Measurements from ENCODE around the gene TIMM21. TPM values are rescaled to one million over a fixed set of nuclear protein-coding genes. Genes with fewer than 3 reads are reported as not detected.
A peak's percentile ranks its signal among the peaks of the same experiment; 100 is the strongest.

Gene TIMM21
- polyA plus RNA-seq, 1 donor (not counting 4 experiments of a cell fraction or from before 2014, with no cell fraction given) = 76.0 TPM

DNA sequence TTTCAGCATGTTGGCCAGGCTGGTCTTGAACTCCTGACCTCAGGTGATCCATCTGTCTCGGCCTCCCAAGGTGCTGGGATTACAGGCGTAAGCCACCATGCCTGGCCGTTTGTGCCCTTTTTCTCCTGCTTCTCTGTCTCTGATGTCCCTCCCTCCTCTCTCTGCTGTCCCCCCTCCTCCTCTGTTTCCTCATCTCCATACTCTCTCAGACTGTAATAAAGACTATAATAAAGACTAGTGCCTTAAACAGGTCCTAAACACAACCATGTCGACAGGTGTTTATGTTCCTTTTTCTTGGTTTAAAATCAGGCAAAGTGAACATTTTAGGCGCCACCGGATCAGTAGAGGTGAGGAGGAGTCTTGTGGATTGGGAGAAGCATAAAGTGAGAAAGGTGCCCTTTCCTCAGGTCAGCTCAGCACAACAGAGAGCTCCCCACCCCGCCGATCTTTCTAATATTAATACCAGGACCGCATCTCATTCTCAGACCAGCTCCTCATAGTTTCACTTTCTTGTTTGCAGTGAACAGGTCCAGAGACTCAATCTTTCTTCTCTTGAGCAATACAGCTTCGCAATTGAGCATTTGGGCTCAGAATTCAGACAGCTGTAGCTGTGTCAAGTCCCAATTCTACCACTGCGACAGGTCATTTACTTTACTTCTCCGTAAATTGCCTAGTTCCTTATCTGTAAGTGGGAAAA, 23.7 kb downstream of the TIMM21 start:
- dilution Hi-C loops (cut with MboI; ENCODE audit: extremely low pct_ligation_motif_present, low sequenced_read_pairs) = no loop called here
- no peaks in the 10 kb centered on the region for H3K79me2 ChIP-seq (ENCODE audit: control insufficient read depth, insufficient read depth, low read length)
- H3K4me1 ChIP-seq (ENCODE audit: control insufficient read depth, extremely low read depth, insufficient read depth, low read length) = no peaks in the 10 kb centered on the region
- H2AFZ ChIP-seq (ENCODE audit: control insufficient read depth, low read length) = peak overlapping the region; percentile 69
- FAIRE-seq (no peak), DNase-seq (ENCODE audit: low read depth, low spot score) (no peak)
- H3K9me1 ChIP-seq (ENCODE audit: control insufficient read depth, extremely low read depth, insufficient read depth, low read length) = no peaks in the 10 kb centered on the region
- H3K27me3 ChIP-seq (ENCODE audit: control insufficient read depth, extremely low read depth, insufficient read depth, low read length) = no peaks in the 10 kb centered on the region
- H3K36me3 ChIP-seq (ENCODE audit: control insufficient read depth in 2 of 2, extremely low read depth in 1 of 2, insufficient read depth in 2 of 2, low read length in 2 of 2) = no peaks in the 10 kb centered on the region
- no peak for TF ChIP-seq EZH2 (IDR thresholded peaks at IDR 0.05; ENCODE audit: low read length)
- TF ChIP-seq, protein P1, sequence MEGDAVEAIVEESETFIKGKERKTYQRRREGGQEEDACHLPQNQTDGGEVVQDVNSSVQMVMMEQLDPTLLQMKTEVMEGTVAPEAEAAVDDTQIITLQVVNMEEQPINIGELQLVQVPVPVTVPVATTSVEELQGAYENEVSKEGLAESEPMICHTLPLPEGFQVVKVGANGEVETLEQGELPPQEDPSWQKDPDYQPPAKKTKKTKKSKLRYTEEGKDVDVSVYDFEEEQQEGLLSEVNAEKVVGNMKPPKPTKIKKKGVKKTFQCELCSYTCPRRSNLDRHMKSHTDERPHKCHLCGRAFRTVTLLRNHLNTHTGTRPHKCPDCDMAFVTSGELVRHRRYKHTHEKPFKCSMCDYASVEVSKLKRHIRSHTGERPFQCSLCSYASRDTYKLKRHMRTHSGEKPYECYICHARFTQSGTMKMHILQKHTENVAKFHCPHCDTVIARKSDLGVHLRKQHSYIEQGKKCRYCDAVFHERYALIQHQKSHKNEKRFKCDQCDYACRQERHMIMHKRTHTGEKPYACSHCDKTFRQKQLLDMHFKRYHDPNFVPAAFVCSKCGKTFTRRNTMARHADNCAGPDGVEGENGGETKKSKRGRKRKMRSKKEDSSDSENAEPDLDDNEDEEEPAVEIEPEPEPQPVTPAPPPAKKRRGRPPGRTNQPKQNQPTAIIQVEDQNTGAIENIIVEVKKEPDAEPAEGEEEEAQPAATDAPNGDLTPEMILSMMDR (optimal IDR thresholded peaks at IDR 0.05 in 1 of 3, IDR thresholded peaks at IDR 0.05 in 1 of 3, conservative IDR thresholded peaks at IDR 0.05 in 1 of 3; ENCODE audit: extremely low read depth in 1 of 3, insufficient read depth in 2 of 3, low read length in 3 of 3) = no peak
- H3K27ac ChIP-seq (ENCODE audit: control insufficient read depth, insufficient read depth, low read length) = no peak overlapping the region
- H3K9me3 ChIP-seq (ENCODE audit: control insufficient read depth, low read depth, low read length) = no peaks in the 10 kb centered on the region
- no peaks in the 10 kb centered on the region for H4K20me1 ChIP-seq (ENCODE audit: control insufficient read depth, extremely low read depth, insufficient read depth, low read length)
- H3K4me3 ChIP-seq (ENCODE audit: control insufficient read depth in 2 of 3, extremely low read depth in 1 of 3, insufficient read depth in 2 of 3, low read depth in 1 of 3, low read length in 3 of 3) = peak overlapping the region in 2 of 3 experiments; percentile 19 to 29
- no peak overlapping the region for H3K9ac ChIP-seq (ENCODE audit: control insufficient read depth, extremely low read depth, insufficient read depth, low read length)
- peak overlapping the region; percentile 64 for H3K4me2 ChIP-seq (ENCODE audit: control insufficient read depth, extremely low read depth, insufficient read depth, low read depth, low read length)

DNA sequence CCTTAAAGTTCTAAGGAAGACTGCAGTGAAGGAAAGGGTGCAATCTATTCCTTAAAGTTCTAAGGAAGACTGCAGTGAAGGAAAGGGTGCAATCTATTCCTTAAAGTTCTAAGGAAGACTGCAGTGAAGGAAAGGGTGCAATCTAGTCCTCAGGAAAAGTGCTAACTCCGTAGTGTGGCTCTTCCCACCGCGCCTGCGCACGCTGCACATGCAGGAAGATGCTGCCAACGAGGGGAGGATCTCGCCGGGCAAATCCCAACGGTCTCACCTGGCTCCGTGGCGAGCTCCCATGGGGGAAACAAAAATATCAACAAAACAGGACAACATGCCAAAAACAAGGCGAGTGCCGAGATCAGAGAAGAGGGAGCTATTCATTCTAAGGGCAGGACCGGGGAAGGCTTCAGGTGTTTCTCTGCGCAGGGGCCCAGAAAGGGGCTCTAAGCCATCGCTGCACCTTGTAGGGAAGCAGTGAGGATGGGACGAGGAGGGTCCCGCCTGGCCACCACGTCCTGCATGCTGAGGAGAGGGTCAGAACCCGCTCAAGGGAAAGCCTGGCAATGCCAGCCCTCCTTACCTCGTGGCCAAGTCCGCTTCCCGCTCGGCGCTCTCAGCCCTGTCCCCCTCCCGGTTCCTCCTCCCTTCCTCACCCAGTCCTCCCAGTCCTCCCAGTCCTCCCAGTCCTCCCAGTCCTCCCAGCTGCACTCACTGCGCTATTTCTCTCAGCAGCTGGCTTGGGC, 24.5 kb downstream of the TIMM21 start:
- Histone ChIP-seq H3K9me3 (ENCODE audit: control insufficient read depth, low read depth, low read length) (no peaks in the 10 kb centered on the region), H3K4me3 (ENCODE audit: control insufficient read depth in 2 of 3, extremely low read depth in 1 of 3, insufficient read depth in 2 of 3, low read depth in 1 of 3, low read length in 3 of 3) (no peak overlapping the region), H3K79me2 (ENCODE audit: control insufficient read depth, insufficient read depth, low read length) (no peaks in the 10 kb centered on the region), H3K9ac (ENCODE audit: control insufficient read depth, extremely low read depth, insufficient read depth, low read length) (no peak overlapping the region), H3K9me1 (ENCODE audit: control insufficient read depth, extremely low read depth, insufficient read depth, low read length) (no peaks in the 10 kb centered on the region), H2AFZ (ENCODE audit: control insufficient read depth, low read length) (peak overlapping the region; percentile 20), H4K20me1 (ENCODE audit: control insufficient read depth, extremely low read depth, insufficient read depth, low read length) (no peaks in the 10 kb centered on the region), H3K36me3 (ENCODE audit: control insufficient read depth in 2 of 2, extremely low read depth in 1 of 2, insufficient read depth in 2 of 2, low read length in 2 of 2) (no peaks in the 10 kb centered on the region), H3K4me1 (ENCODE audit: control insufficient read depth, extremely low read depth, insufficient read depth, low read length) (no peaks in the 10 kb centered on the region), H3K27ac (ENCODE audit: control insufficient read depth, insufficient read depth, low read length) (no peak overlapping the region), H3K4me2 (ENCODE audit: control insufficient read depth, extremely low read depth, insufficient read depth, low read depth, low read length) (peak overlapping the region; percentile 22), H3K27me3 (ENCODE audit: control insufficient read depth, extremely low read depth, insufficient read depth, low read length) (no peaks in the 10 kb centered on the region)
- FAIRE-seq (no peak), DNase-seq (ENCODE audit: low read depth, low spot score) (no peak)
- dilution Hi-C loops (cut with MboI; ENCODE audit: extremely low pct_ligation_motif_present, low sequenced_read_pairs) = no loop called here
- no peak for TF ChIP-seq EZH2 (IDR thresholded peaks at IDR 0.05; ENCODE audit: low read length)
- TF ChIP-seq, protein P1 (optimal IDR thresholded peaks at IDR 0.05 in 1 of 3, IDR thresholded peaks at IDR 0.05 in 1 of 3, conservative IDR thresholded peaks at IDR 0.05 in 1 of 3; ENCODE audit: extremely low read depth in 1 of 3, insufficient read depth in 2 of 3, low read length in 3 of 3) = no peak
